Type B pancreatic cell (in vitro differentiated cells): ENCODE measurements around the gene PRLR. TPM values are rescaled to one million over a fixed set of nuclear protein-coding genes. Genes with fewer than 3 reads are reported as not detected.

ENCODE experiments used
- DNase-seq: peaks from one replicate; pipeline ENCODE4 v3.0.0; 2021; ENCODE audit warnings: mixed read lengths; ENCODE audit not compliant: unreplicated experiment; ENCODE audit errors: extremely low spot score
- H3K27ac Mint-ChIP-seq: 2 replicates; pipeline ENCODE4 v1.8.0; 2021; ENCODE audit warnings: mild to moderate bottlenecking, mixed read lengths
- H3K27me3 Mint-ChIP-seq: 2 replicates; pipeline ENCODE4 v1.8.0; 2021; ENCODE audit warnings: mixed read lengths
- H3K36me3 Mint-ChIP-seq: 2 replicates; pipeline ENCODE4 v1.8.0; 2021; ENCODE audit warnings: mixed read lengths
- H3K4me1 Mint-ChIP-seq: one replicate; pipeline ENCODE4 v1.8.0; 2021; ENCODE audit warnings: mixed read lengths; ENCODE audit not compliant: unreplicated experiment
- H3K4me3 Mint-ChIP-seq: 2 replicates; pipeline ENCODE4 v1.8.0; 2021; ENCODE audit warnings: mild to moderate bottlenecking, mixed read lengths
- H3K9me3 Mint-ChIP-seq: 2 replicates; pipeline ENCODE4 v1.8.0; 2021; ENCODE audit warnings: mixed read lengths
- CTCF ChIP-seq: fragments of 200-600 bp; sonication (generic); conservative IDR thresholded peaks from 2 replicates; pipeline ENCODE4 v1.5.0; 2021; ENCODE audit warnings: antibody characterized with exemption, mild to moderate bottlenecking
- total RNA-seq: library from RNA; stranded (reverse); gene quantifications from 2 replicates; pipeline ENCODE4 v1.2.1, GENCODE V29; 2021; ENCODE audit warnings: low replicate concordance

Gene PRLR
- total RNA-seq, 1 donor from 2014 or later = 6.7 TPM

GRCh38 chr5:35186749-35187148 lies 43.5 kb downstream of the PRLR start:
- no peak overlapping the region for H3K27ac Mint-ChIP-seq

GRCh38 chr5:35185518-35185917 lies 44.8 kb downstream of the PRLR start:
- no peak for DNase-seq
- Mint-ChIP-seq H3K4me1 (peaks cover 23% of the 10 kb centered on the region), H3K27ac (no peak overlapping the region), H3K27me3 (no peaks in the 10 kb centered on the region), H3K4me3 (no peak overlapping the region), H3K36me3 (no peaks in the 10 kb centered on the region), H3K9me3 (no peaks in the 10 kb centered on the region)
- no peak for TF ChIP-seq CTCF

More at GRCh38 chr5:35186749-35187148, 43.5 kb downstream of the PRLR start:
- H3K4me3 Mint-ChIP-seq = no peak overlapping the region
- H3K9me3 Mint-ChIP-seq = no peaks in the 10 kb centered on the region
- H3K36me3 Mint-ChIP-seq = peaks cover 4% of the 10 kb centered on the region
- DNase-seq = no peak
- no peak for TF ChIP-seq CTCF
- H3K4me1 Mint-ChIP-seq = peaks cover 23% of the 10 kb centered on the region
- peaks cover 5% of the 10 kb centered on the region for H3K27me3 Mint-ChIP-seq

GRCh38 chr5:35183556-35183955 lies 46.7 kb downstream of the PRLR start:
- no peak for DNase-seq

GRCh38 chr5:35182910-35183535 lies 47.3 kb downstream of the PRLR start:
- no peaks in the 10 kb centered on the region for H3K36me3 Mint-ChIP-seq
- H3K4me3 Mint-ChIP-seq = no peak overlapping the region
- TF ChIP-seq CTCF = peak; percentile 59

More at GRCh38 chr5:35183556-35183955, 46.7 kb downstream of the PRLR start:
- TF ChIP-seq CTCF = peak; percentile 1
- H3K36me3 Mint-ChIP-seq = no peaks in the 10 kb centered on the region
- no peak overlapping the region for H3K27ac Mint-ChIP-seq
- no peaks in the 10 kb centered on the region for H3K27me3 Mint-ChIP-seq
- no peaks in the 10 kb centered on the region for H3K9me3 Mint-ChIP-seq
- H3K4me3 Mint-ChIP-seq = no peak overlapping the region
- peaks cover 23% of the 10 kb centered on the region for H3K4me1 Mint-ChIP-seq

GRCh38 chr5:35182486-35182885 lies 47.8 kb downstream of the PRLR start:
- H3K9me3 Mint-ChIP-seq = no peaks in the 10 kb centered on the region
- H3K4me1 Mint-ChIP-seq = peaks cover 15% of the 10 kb centered on the region
- H3K36me3 Mint-ChIP-seq = no peaks in the 10 kb centered on the region
- no peak for DNase-seq
- H3K4me3 Mint-ChIP-seq = no peak overlapping the region
- no peak for TF ChIP-seq CTCF
- no peaks in the 10 kb centered on the region for H3K27me3 Mint-ChIP-seq
- no peak overlapping the region for H3K27ac Mint-ChIP-seq

More at GRCh38 chr5:35182910-35183535, 47.3 kb downstream of the PRLR start:
- H3K27me3 Mint-ChIP-seq = no peaks in the 10 kb centered on the region
- H3K9me3 Mint-ChIP-seq = no peaks in the 10 kb centered on the region
- DNase-seq = no peak
- H3K27ac Mint-ChIP-seq = no peak overlapping the region
- peaks cover 19% of the 10 kb centered on the region for H3K4me1 Mint-ChIP-seq
